ENCODE measurements around the gene R3HCC1L.

- no peak for TF ChIP-seq POLR2A (IDR thresholded peaks at IDR 0.05; ENCODE audit: low read length)
- TF ChIP-seq, protein P1, sequence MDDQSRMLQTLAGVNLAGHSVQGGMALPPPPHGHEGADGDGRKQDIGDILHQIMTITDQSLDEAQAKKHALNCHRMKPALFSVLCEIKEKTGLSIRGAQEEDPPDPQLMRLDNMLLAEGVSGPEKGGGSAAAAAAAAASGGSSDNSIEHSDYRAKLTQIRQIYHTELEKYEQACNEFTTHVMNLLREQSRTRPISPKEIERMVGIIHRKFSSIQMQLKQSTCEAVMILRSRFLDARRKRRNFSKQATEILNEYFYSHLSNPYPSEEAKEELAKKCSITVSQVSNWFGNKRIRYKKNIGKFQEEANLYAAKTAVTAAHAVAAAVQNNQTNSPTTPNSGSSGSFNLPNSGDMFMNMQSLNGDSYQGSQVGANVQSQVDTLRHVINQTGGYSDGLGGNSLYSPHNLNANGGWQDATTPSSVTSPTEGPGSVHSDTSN (IDR thresholded peaks at IDR 0.05): no peak
- TF ChIP-seq, protein P2, sequence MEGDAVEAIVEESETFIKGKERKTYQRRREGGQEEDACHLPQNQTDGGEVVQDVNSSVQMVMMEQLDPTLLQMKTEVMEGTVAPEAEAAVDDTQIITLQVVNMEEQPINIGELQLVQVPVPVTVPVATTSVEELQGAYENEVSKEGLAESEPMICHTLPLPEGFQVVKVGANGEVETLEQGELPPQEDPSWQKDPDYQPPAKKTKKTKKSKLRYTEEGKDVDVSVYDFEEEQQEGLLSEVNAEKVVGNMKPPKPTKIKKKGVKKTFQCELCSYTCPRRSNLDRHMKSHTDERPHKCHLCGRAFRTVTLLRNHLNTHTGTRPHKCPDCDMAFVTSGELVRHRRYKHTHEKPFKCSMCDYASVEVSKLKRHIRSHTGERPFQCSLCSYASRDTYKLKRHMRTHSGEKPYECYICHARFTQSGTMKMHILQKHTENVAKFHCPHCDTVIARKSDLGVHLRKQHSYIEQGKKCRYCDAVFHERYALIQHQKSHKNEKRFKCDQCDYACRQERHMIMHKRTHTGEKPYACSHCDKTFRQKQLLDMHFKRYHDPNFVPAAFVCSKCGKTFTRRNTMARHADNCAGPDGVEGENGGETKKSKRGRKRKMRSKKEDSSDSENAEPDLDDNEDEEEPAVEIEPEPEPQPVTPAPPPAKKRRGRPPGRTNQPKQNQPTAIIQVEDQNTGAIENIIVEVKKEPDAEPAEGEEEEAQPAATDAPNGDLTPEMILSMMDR (IDR thresholded peaks at IDR 0.05): no peak
- TF ChIP-seq EP300 (IDR thresholded peaks at IDR 0.05): no peak
- TF ChIP-seq CHD2 (IDR thresholded peaks at IDR 0.05; ENCODE audit: low read length, partially characterized antibody): no peak
- TF ChIP-seq RNF2 (IDR thresholded peaks at IDR 0.05; ENCODE audit: borderline replicate concordance, low read depth): no peak
- TF ChIP-seq GATA3 (IDR thresholded peaks at IDR 0.05; ENCODE audit: borderline replicate concordance): no peak
- no peak for TF ChIP-seq ZFP36 (IDR thresholded peaks at IDR 0.05; ENCODE audit: borderline replicate concordance, partially characterized antibody)
- no peak for TF ChIP-seq KDM1A (IDR thresholded peaks at IDR 0.05; ENCODE audit: low read depth)
- TF ChIP-seq, protein P3, sequence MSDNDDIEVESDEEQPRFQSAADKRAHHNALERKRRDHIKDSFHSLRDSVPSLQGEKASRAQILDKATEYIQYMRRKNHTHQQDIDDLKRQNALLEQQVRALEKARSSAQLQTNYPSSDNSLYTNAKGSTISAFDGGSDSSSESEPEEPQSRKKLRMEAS (IDR thresholded peaks at IDR 0.05): no peak
Observed at GRCh38 chr10:98106531-98106930, 27.9 kb upstream of the R3HCC1L start.
